ENCODE measurements around the gene STAT1.

STAT1 gene

GRCh38 chr2:191031256-191031655, 17.3 kb upstream of the STAT1 start:
- no peak for TF ChIP-seq ZNF670 (tag by site-specific recombination; IDR thresholded peaks at IDR 0.05; ENCODE audit: low read depth)
- no peak for TF ChIP-seq ZNF157 (tag by site-specific recombination; IDR thresholded peaks at IDR 0.05)
- no peak for TF ChIP-seq ZNF133 (tag by site-specific recombination; IDR thresholded peaks at IDR 0.05)
- TF ChIP-seq HOXC10 (CRISPR knock-in tag; IDR thresholded peaks at IDR 0.05): no peak
- no peak for TF ChIP-seq ZNF248 (tag by site-specific recombination; IDR thresholded peaks at IDR 0.05)
- no peak for TF ChIP-seq ZNF521 (tag by site-specific recombination; IDR thresholded peaks at IDR 0.05)
- no peak for TF ChIP-seq SCRT1 (tag by site-specific recombination; IDR thresholded peaks at IDR 0.05; ENCODE audit: borderline replicate concordance)
- TF ChIP-seq ZNF433 (tag by site-specific recombination; IDR thresholded peaks at IDR 0.05; ENCODE audit: low read depth): no peak
- no peak for TF ChIP-seq KLF7 (tag by site-specific recombination; IDR thresholded peaks at IDR 0.05; ENCODE audit: borderline replicate concordance)
- no peak for TF ChIP-seq YY1 (tag by site-specific recombination; IDR thresholded peaks at IDR 0.05)
- TF ChIP-seq, protein P1, sequence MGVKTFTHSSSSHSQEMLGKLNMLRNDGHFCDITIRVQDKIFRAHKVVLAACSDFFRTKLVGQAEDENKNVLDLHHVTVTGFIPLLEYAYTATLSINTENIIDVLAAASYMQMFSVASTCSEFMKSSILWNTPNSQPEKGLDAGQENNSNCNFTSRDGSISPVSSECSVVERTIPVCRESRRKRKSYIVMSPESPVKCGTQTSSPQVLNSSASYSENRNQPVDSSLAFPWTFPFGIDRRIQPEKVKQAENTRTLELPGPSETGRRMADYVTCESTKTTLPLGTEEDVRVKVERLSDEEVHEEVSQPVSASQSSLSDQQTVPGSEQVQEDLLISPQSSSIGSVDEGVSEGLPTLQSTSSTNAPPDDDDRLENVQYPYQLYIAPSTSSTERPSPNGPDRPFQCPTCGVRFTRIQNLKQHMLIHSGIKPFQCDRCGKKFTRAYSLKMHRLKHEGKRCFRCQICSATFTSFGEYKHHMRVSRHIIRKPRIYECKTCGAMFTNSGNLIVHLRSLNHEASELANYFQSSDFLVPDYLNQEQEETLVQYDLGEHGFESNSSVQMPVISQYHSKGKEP (tag by site-specific recombination; IDR thresholded peaks at IDR 0.05): no peak
- TF ChIP-seq ZNF776 (tag by site-specific recombination; IDR thresholded peaks at IDR 0.05; ENCODE audit: borderline replicate concordance): no peak
- TF ChIP-seq ZNF548 (tag by site-specific recombination; IDR thresholded peaks at IDR 0.05): no peak
- no peak for TF ChIP-seq ZBTB20 (tag by site-specific recombination; IDR thresholded peaks at IDR 0.05)
- TF ChIP-seq ZNF701 (tag by site-specific recombination; IDR thresholded peaks at IDR 0.05): no peak
- TF ChIP-seq ZNF350 (tag by site-specific recombination; IDR thresholded peaks at IDR 0.05): no peak
- TF ChIP-seq ZNF366 (tag by site-specific recombination; conservative IDR thresholded peaks at IDR 0.05): no peak
- no peak for TF ChIP-seq BCL11B (tag by site-specific recombination; IDR thresholded peaks at IDR 0.05; ENCODE audit: low read depth)
- TF ChIP-seq ZFP41 (tag by site-specific recombination; IDR thresholded peaks at IDR 0.05; ENCODE audit: borderline replicate concordance): no peak
- Histone ChIP-seq H3K36me3 (ENCODE audit: control insufficient read depth in 2 of 2, insufficient read depth in 1 of 2, low read length in 2 of 2) (no peaks in the 10 kb centered on the region), H3K27ac (ENCODE audit: extremely low read depth, low read depth, low read length) (no peak overlapping the region), H3K9me3 (ENCODE audit: control insufficient read depth, insufficient read depth, low read depth, low read length) (no peaks in the 10 kb centered on the region), H3K4me1 (ENCODE audit: control insufficient read depth, insufficient read depth, low read length) (no peaks in the 10 kb centered on the region), H3K4me3 (ENCODE audit: low read depth, low read length) (no peak overlapping the region)
- ChIA-PET CTCF (interaction anchor here (0.7 kb wide), 1 partner anchor 45 kb away, joined by 5 read pairs; no protein-coding TSS in a partner anchor), POLR2A (no interaction called here)

GRCh38 chr2:191030521-191031154, 16.7 kb upstream of the STAT1 start:
- H3K27ac ChIP-seq (ENCODE audit: extremely low read depth, low read depth, low read length): no peak overlapping the region
- TF ChIP-seq ZNF626 (tag by site-specific recombination; IDR thresholded peaks at IDR 0.05) (no peak), KLF9 (tag by site-specific recombination; IDR thresholded peaks at IDR 0.05; ENCODE audit: low read depth) (no peak), ZNF654 (tag by site-specific recombination; IDR thresholded peaks at IDR 0.05; ENCODE audit: low read depth) (peak; percentile 52), CTCF (tag by site-specific recombination; IDR thresholded peaks at IDR 0.05) (peak; percentile 44), ZNF311 (tag by site-specific recombination; IDR thresholded peaks at IDR 0.05; ENCODE audit: borderline replicate concordance) (no peak)
- CTCF ChIA-PET: interaction anchor here (0.6 to 2.1 kb wide), 6 partner anchors 18 to 250 kb away, joined by 4 to 6 read pairs (median 5); no protein-coding TSS in a partner anchor
- H3K4me3 ChIP-seq (ENCODE audit: low read depth, low read length): no peak overlapping the region
- H3K36me3 ChIP-seq (ENCODE audit: control insufficient read depth in 2 of 2, insufficient read depth in 1 of 2, low read length in 2 of 2): no peaks in the 10 kb centered on the region
- H3K4me1 ChIP-seq (ENCODE audit: control insufficient read depth, insufficient read depth, low read length): no peaks in the 10 kb centered on the region
- H3K9me3 ChIP-seq (ENCODE audit: control insufficient read depth, insufficient read depth, low read depth, low read length): no peaks in the 10 kb centered on the region
- POLR2A ChIA-PET: interaction anchor here (0.6 kb wide), 1 partner anchor 17 kb away, joined by 4 read pairs; no protein-coding TSS in a partner anchor

Data from HEK293 (cell line).